Eye (tissue), 1 donor: ENCODE measurements around the gene DYNC1I1.

ENCODE experiments used
- DNase-seq: peaks from one replicate; pipeline ENCODE4 v3.0.0-alpha.2; 2015

The DYNC1I1 gene

GRCh38 chr7:95865716-95866371 lies 93.5 kb downstream of the DYNC1I1 start:
- DNase-seq, result peak; percentile 36

- no peak for DNase-seq
Measured at GRCh38 chr7:95867309-95867708, 95.0 kb downstream of the DYNC1I1 start.

GRCh38 chr7:95871075-95871848 lies 98.9 kb downstream of the DYNC1I1 start:
- peak; percentile 84 for DNase-seq

GRCh38 chr7:95871896-95872295 lies 99.5 kb downstream of the DYNC1I1 start:
- no peak for DNase-seq

- no peak for DNase-seq
Measured at GRCh38 chr7:95874129-95874528, 101.8 kb downstream of the DYNC1I1 start.

GRCh38 chr7:95874541-95875265 lies 102.3 kb downstream of the DYNC1I1 start:
- no peak for DNase-seq

- DNase-seq, result no peak
Measured at GRCh38 chr7:95875519-95875918, 103.2 kb downstream of the DYNC1I1 start.

- DNase-seq, result no peak
Measured at GRCh38 chr7:95878677-95879076, 106.3 kb downstream of the DYNC1I1 start.

GRCh38 chr7:95881597-95881996 lies 109.2 kb downstream of the DYNC1I1 start:
- DNase-seq, result no peak

GRCh38 chr7:95883217-95883616 lies 110.9 kb downstream of the DYNC1I1 start:
- no peak for DNase-seq

GRCh38 chr7:95886501-95887090 lies 114.2 kb downstream of the DYNC1I1 start:
- DNase-seq, result peak; percentile 19

- no peak for DNase-seq
Measured at GRCh38 chr7:95893484-95893883, 121.1 kb downstream of the DYNC1I1 start.

- DNase-seq, result no peak
Measured at GRCh38 chr7:95897557-95898251, 125.3 kb downstream of the DYNC1I1 start.

GRCh38 chr7:95899919-95900513 lies 127.7 kb downstream of the DYNC1I1 start:
- DNase-seq, result no peak

GRCh38 chr7:95901006-95901405 lies 128.7 kb downstream of the DYNC1I1 start:
- no peak for DNase-seq

- no peak for DNase-seq
Measured at GRCh38 chr7:95904099-95904498, 131.7 kb downstream of the DYNC1I1 start.

- DNase-seq, result no peak
Measured at GRCh38 chr7:95905167-95905566, 132.8 kb downstream of the DYNC1I1 start.

- no peak for DNase-seq
Measured at GRCh38 chr7:95906851-95907250, 134.5 kb downstream of the DYNC1I1 start.

- DNase-seq, result no peak
Measured at GRCh38 chr7:95907337-95907736, 135.0 kb downstream of the DYNC1I1 start.

GRCh38 chr7:95908499-95908898 lies 136.1 kb downstream of the DYNC1I1 start:
- DNase-seq, result no peak

- DNase-seq, result no peak
Measured at GRCh38 chr7:95910341-95910740, 138.0 kb downstream of the DYNC1I1 start.

GRCh38 chr7:95915731-95916130 lies 143.4 kb downstream of the DYNC1I1 start:
- no peak for DNase-seq
